ENCODE results near the gene LRPAP1.

Gene LRPAP1

GRCh38 chr4:3498901-3499510 is 33.2 kb downstream of the LRPAP1 start:
- no peak for DNase-seq

- DNase-seq: no peak
These were observed 33.8 kb downstream of the LRPAP1 start for GRCh38 chr4:3498407-3498806.

- DNase-seq: no peak
These were observed 34.5 kb downstream of the LRPAP1 start for GRCh38 chr4:3497523-3498389.

GRCh38 chr4:3497095-3497494 is 35.1 kb downstream of the LRPAP1 start:
- DNase-seq: no peak

GRCh38 chr4:3496021-3496420 is 36.2 kb downstream of the LRPAP1 start:
- DNase-seq: no peak

GRCh38 chr4:3495204-3495975 is 36.8 kb downstream of the LRPAP1 start:
- no peak for DNase-seq

- no peak for DNase-seq
These were observed 37.8 kb downstream of the LRPAP1 start for GRCh38 chr4:3494462-3494871.

- DNase-seq: no peak
These were observed 38.3 kb downstream of the LRPAP1 start for GRCh38 chr4:3493720-3494461.

- no peak for DNase-seq
These were observed 39.2 kb downstream of the LRPAP1 start for GRCh38 chr4:3492741-3493719.

- DNase-seq: no peak
These were observed 40.4 kb downstream of the LRPAP1 start for GRCh38 chr4:3491681-3492405.

GRCh38 chr4:3489451-3489962 is 42.7 kb downstream of the LRPAP1 start:
- DNase-seq: no peak

- no peak for DNase-seq
These were observed 43.4 kb downstream of the LRPAP1 start for GRCh38 chr4:3488820-3489219.

GRCh38 chr4:3487861-3488260 is 44.4 kb downstream of the LRPAP1 start:
- no peak for DNase-seq

- no peak for DNase-seq
These were observed 45.4 kb downstream of the LRPAP1 start for GRCh38 chr4:3486541-3487540.

- DNase-seq: no peak
These were observed 46.2 kb downstream of the LRPAP1 start for GRCh38 chr4:3485886-3486540.

- no peak for DNase-seq
These were observed 47.0 kb downstream of the LRPAP1 start for GRCh38 chr4:3485011-3485791.

- DNase-seq: no peak
These were observed 47.9 kb downstream of the LRPAP1 start for GRCh38 chr4:3484057-3484973.

All from NCI-H187 treated with DMSO at 0.1 percent for 48 hours (cell line).